ENCODE results near the gene EIF1.
A peak's percentile ranks its signal among the peaks of the same experiment; 100 is the strongest.

DNA sequence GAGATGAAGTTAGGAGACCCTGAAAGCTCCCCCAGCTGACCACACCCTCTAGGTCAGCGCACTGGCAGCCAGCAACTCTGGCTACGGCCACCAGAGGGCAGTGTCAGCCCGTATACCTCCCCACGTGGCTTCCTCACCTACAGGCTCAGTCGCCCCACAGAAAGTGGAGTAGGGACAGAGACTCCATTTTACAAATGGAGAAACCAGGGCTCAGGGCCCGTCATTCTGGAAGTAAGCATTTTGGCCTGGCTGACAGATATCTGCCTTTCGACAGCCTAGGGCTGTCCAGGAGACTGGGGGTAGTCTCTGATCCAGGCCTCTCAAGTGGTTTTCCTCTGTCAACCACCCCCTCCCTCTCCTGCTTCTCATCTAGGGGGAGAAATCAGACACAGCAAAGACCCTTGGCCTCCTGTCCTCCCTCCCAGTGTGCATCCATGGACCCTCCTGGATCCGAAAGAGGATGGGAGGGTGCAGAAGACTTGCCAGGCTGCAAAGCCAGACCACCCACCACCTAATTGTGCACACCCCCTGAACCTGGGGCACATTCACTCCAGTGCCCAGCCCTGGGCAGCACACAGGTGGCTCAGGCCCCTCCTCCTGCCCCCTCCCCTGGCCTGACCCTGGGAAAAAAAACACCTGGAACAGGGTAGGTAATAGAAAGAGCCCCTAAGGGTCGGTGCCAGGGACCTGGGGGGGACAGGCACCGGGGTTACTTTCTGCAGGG is 49.6 kb downstream of the EIF1 start:
- TF ChIP-seq, protein P1, sequence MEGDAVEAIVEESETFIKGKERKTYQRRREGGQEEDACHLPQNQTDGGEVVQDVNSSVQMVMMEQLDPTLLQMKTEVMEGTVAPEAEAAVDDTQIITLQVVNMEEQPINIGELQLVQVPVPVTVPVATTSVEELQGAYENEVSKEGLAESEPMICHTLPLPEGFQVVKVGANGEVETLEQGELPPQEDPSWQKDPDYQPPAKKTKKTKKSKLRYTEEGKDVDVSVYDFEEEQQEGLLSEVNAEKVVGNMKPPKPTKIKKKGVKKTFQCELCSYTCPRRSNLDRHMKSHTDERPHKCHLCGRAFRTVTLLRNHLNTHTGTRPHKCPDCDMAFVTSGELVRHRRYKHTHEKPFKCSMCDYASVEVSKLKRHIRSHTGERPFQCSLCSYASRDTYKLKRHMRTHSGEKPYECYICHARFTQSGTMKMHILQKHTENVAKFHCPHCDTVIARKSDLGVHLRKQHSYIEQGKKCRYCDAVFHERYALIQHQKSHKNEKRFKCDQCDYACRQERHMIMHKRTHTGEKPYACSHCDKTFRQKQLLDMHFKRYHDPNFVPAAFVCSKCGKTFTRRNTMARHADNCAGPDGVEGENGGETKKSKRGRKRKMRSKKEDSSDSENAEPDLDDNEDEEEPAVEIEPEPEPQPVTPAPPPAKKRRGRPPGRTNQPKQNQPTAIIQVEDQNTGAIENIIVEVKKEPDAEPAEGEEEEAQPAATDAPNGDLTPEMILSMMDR (IDR thresholded peaks at IDR 0.05) = peak; percentile 91 to 98 (median 96)
- TF ChIP-seq POLR2A (IDR thresholded peaks at IDR 0.05) = no peak

Measured in tibial nerve (tissue), 3 donors.